GM23338 (cell line): ENCODE results near the gene SEMA6B. TPM values are rescaled to one million over a fixed set of nuclear protein-coding genes. Genes with fewer than 3 reads are reported as not detected.

Experiments used
- ATAC-seq: fragments of 200-7000 bp; cut with Tn5 transposase; 3 replicates; pipeline ENCODE4 v1.9.1; 2020
- DNase-seq: peaks from one replicate; pipeline ENCODE4 v3.0.0-alpha.2; 2015; ENCODE audit warnings: low spot score
- H2AFZ ChIP-seq: fragments of 200-600 bp; sonication (generic); 2 replicates; pipeline ENCODE4 v1.8.0; 2016; ENCODE audit warnings: antibody characterized with exemption, mild to moderate bottlenecking, moderate library complexity
- H3F3A ChIP-seq: fragments of 200-600 bp; sonication (generic); replicated peaks from 2 replicates; pipeline ENCODE4 v1.8.0; 2017; ENCODE audit warnings: antibody characterized with exemption, mixed run types, low read depth
- H3K27ac ChIP-seq: fragments of 200-600 bp; sonication (generic); 2 replicates; pipeline ENCODE4 v1.6.1; 2016; ENCODE audit warnings: low read depth
- H3K27me3 ChIP-seq: fragments of 200-600 bp; sonication (generic); 2 replicates; pipeline ENCODE4 v1.8.0; 2016; ENCODE audit warnings: mild to moderate bottlenecking, mixed run types, moderate library complexity; ENCODE audit not compliant: insufficient read depth
- H3K36me3 ChIP-seq: fragments of 200-600 bp; sonication (generic); 2 replicates; pipeline ENCODE4 v1.8.0; 2016; ENCODE audit warnings: mild to moderate bottlenecking; ENCODE audit not compliant: insufficient read depth
- H3K4me1 ChIP-seq: fragments of 200-600 bp; sonication (generic); 2 replicates; pipeline ENCODE4 v1.8.0; 2016; ENCODE audit warnings: mild to moderate bottlenecking, moderate library complexity; ENCODE audit not compliant: insufficient read depth
- H3K4me2 ChIP-seq: fragments of 200-600 bp; sonication (generic); 2 replicates; pipeline ENCODE4 v1.7.1; 2017; ENCODE audit warnings: mixed run types
- H3K4me3 ChIP-seq: fragments of 200-600 bp; sonication (generic); 2 replicates; pipeline ENCODE4 v1.6.1; 2016; ENCODE audit warnings: mixed run types
- H3K79me2 ChIP-seq: fragments of 200-600 bp; sonication (generic); replicated peaks from 2 replicates; pipeline ENCODE4 v1.8.0; 2017; ENCODE audit warnings: mild to moderate bottlenecking; ENCODE audit not compliant: insufficient read depth
- H3K9me2 ChIP-seq: fragments of 200-600 bp; sonication (generic); 2 replicates; pipeline ENCODE4 v1.8.0; 2017; ENCODE audit not compliant: insufficient read depth
- H4K20me1 ChIP-seq: fragments of 200-600 bp; sonication (generic); replicated peaks from 2 replicates; pipeline ENCODE4 v1.8.0; 2017; ENCODE audit warnings: mild to moderate bottlenecking; ENCODE audit not compliant: insufficient read depth
- H3K27ac Mint-ChIP-seq: 2 replicates; pipeline ENCODE4 v1.8.0; 2020; ENCODE audit warnings: inconsistent platforms, mild to moderate bottlenecking, moderate library complexity, mixed read lengths
- H3K27me3 Mint-ChIP-seq: 3 replicates; pipeline ENCODE4 v1.8.0; 2022; ENCODE audit warnings: low read depth, mild to moderate bottlenecking, moderate library complexity, mixed read lengths, inconsistent platforms; ENCODE audit not compliant: insufficient read depth, poor library complexity
- H3K36me3 Mint-ChIP-seq: 3 replicates; pipeline ENCODE4 v1.8.0; 2021; ENCODE audit warnings: low read depth, mild to moderate bottlenecking, inconsistent platforms, moderate library complexity, mixed read lengths
- H3K4me1 Mint-ChIP-seq: 3 replicates; pipeline ENCODE4 v1.8.0; 2020; ENCODE audit warnings: mild to moderate bottlenecking, inconsistent platforms, mixed read lengths
- H3K4me3 Mint-ChIP-seq: 3 replicates; pipeline ENCODE4 v1.8.0; 2021; ENCODE audit warnings: moderate library complexity, mild to moderate bottlenecking, inconsistent platforms, mixed read lengths
- H3K9me3 Mint-ChIP-seq: 3 replicates; pipeline ENCODE4 v1.8.0; 2020; ENCODE audit warnings: moderate library complexity, mild to moderate bottlenecking, inconsistent platforms, mixed read lengths
- CTCF ChIP-seq, 2 experiments: fragments of 200-600 bp in 1 of 2; sonication (generic) in 1 of 2; conservative IDR thresholded peaks; 2 replicates each; pipeline versions ENCODE4 v1.5.1 to v1.6.1; 2016 to 2017; ENCODE audit warnings: antibody characterized with exemption in 2 of 2, low read depth in 2 of 2, mild to moderate bottlenecking in 2 of 2, moderate library complexity in 1 of 2
- ETS1 ChIP-seq: IDR thresholded peaks from 2 replicates; pipeline ENCODE4 v1.6.1; 2016; ENCODE audit warnings: antibody characterized with exemption
- EZH2 ChIP-seq: fragments of 200-600 bp; sonication (generic); IDR thresholded peaks from one replicate; pipeline ENCODE4 v1.8.0; 2017; ENCODE audit warnings: antibody characterized with exemption, mild to moderate bottlenecking, low read depth; ENCODE audit not compliant: unreplicated experiment
- EZH2phosphoT487 ChIP-seq: fragments of 200-600 bp; sonication (generic); IDR thresholded peaks from one replicate; pipeline ENCODE4 v1.8.1; 2018; ENCODE audit warnings: antibody characterized with exemption; ENCODE audit not compliant: unreplicated experiment
- JUNB ChIP-seq: IDR thresholded peaks from one replicate; pipeline ENCODE4 v1.6.1; 2016; ENCODE audit warnings: antibody characterized with exemption; ENCODE audit not compliant: unreplicated experiment
- NANOG ChIP-seq: IDR thresholded peaks from 2 replicates; pipeline ENCODE4 v1.6.1; 2016; ENCODE audit warnings: antibody characterized with exemption, borderline replicate concordance
- STAT1 ChIP-seq: IDR thresholded peaks from one replicate; pipeline ENCODE4 v1.6.1; 2016; ENCODE audit warnings: antibody characterized with exemption; ENCODE audit not compliant: unreplicated experiment
- ZNF114 ChIP-seq: fragments of 250-450 bp; sonication (Bioruptor Pico); IDR thresholded peaks from 2 replicates; pipeline ENCODE4 v1.5.0; 2020; ENCODE audit warnings: mild to moderate bottlenecking, moderate library complexity
- ZNF331 ChIP-seq: fragments of 250-450 bp; sonication (Bioruptor Pico); IDR thresholded peaks from 2 replicates; pipeline ENCODE4 v1.5.0; 2020; ENCODE audit warnings: low read depth, mild to moderate bottlenecking, moderate library complexity
- ZNF462 ChIP-seq: fragments of 250-450 bp; sonication (Bioruptor Pico); IDR thresholded peaks from 2 replicates; pipeline ENCODE4 v1.5.0; 2020; ENCODE audit warnings: mild to moderate bottlenecking, moderate library complexity
- polyA plus RNA-seq: library from polyadenylated mRNA; unstranded; fragments of >200 nt; fragmentation: Nextera tagmentation; extraction: Ambion mirVana; gene quantifications from 2 replicates; pipeline ENCODE4 v1.2.1, GENCODE V29; 2016
- total RNA-seq: library from RNA; depleted of rRNA; stranded (reverse); fragments of >200 nt; shearing (Covaris generic); gene quantifications from 2 replicates; pipeline ENCODE4 v1.2.3, GENCODE V29; 2014

SEMA6B gene
- total and polyA plus RNA-seq, 2 experiments from 2014 or later: 5.3 to 42.7 TPM

GRCh38 chr19:4506449-4507149 is 52.9 kb downstream of the SEMA6B start:
- H2AFZ ChIP-seq: no peak overlapping the region

GRCh38 chr19:4505570-4506448 is 53.7 kb downstream of the SEMA6B start:
- no peak overlapping the region; the same call in 2 of the 3 replicates for H3K4me3 Mint-ChIP-seq
- TF ChIP-seq EZH2: no peak
- TF ChIP-seq EZH2phosphoT487: no peak
- TF ChIP-seq CTCF (conservative IDR thresholded peaks at IDR 0.05; ENCODE audit: low read depth in 2 of 2): no peak
- no peak for TF ChIP-seq ZNF114 (CRISPR knock-in tag)
- no peak for TF ChIP-seq NANOG
- TF ChIP-seq STAT1: no peak
- no peak for TF ChIP-seq JUNB
- no peak for TF ChIP-seq ETS1
- TF ChIP-seq ZNF462: no peak

More at GRCh38 chr19:4506449-4507149, 52.9 kb downstream of the SEMA6B start:
- Histone ChIP-seq H3K27me3 (peaks cover 18% of the 10 kb centered on the region; the same call in 1 of the 2 replicates), H3K4me2 (no peak overlapping the region), H3K36me3 (no peaks in the 10 kb centered on the region), H3F3A (no peaks in the 10 kb centered on the region), H3K4me3 (no peak overlapping the region), H4K20me1 (no peaks in the 10 kb centered on the region; the same call in none of the 2 replicates), H3K27ac (no peak overlapping the region), H3K79me2 (no peaks in the 10 kb centered on the region), H3K9me2 (no peaks in the 10 kb centered on the region), H3K4me1 (no peaks in the 10 kb centered on the region)
- Mint-ChIP-seq H3K4me1 (no peaks in the 10 kb centered on the region), H3K27me3 (peaks cover 22% of the 10 kb centered on the region), H3K9me3 (no peaks in the 10 kb centered on the region; the same call in 2 of the 3 replicates), H3K36me3 (peaks cover 9% of the 10 kb centered on the region), H3K4me3 (no peak overlapping the region; the same call in 2 of the 3 replicates), H3K27ac (no peak overlapping the region)
- TF ChIP-seq NANOG (no peak), ZNF114 (CRISPR knock-in tag) (no peak), ZNF331 (CRISPR knock-in tag) (no peak)
- no peak for DNase-seq
- no peak for ATAC-seq

More at GRCh38 chr19:4505570-4506448, 53.7 kb downstream of the SEMA6B start:
- H3K9me3 Mint-ChIP-seq: no peaks in the 10 kb centered on the region; the same call in 2 of the 3 replicates
- no peaks in the 10 kb centered on the region for H3K4me1 Mint-ChIP-seq
- no peaks in the 10 kb centered on the region; the same call in none of the 2 replicates for H4K20me1 ChIP-seq
- H3K27me3 Mint-ChIP-seq: peaks cover 19% of the 10 kb centered on the region
- no peaks in the 10 kb centered on the region for H3F3A ChIP-seq
- H3K36me3 Mint-ChIP-seq: peaks cover 9% of the 10 kb centered on the region
- H2AFZ ChIP-seq: no peak overlapping the region
- H3K36me3 ChIP-seq: 0 out of 2 replicates have a peak, but pooled peaks cover under 1% of the 10 kb centered on the region
- H3K27ac ChIP-seq: no peak overlapping the region
- H3K9me2 ChIP-seq: no peaks in the 10 kb centered on the region
- ATAC-seq: no peak
- no peak overlapping the region for H3K4me3 ChIP-seq
- H3K27ac Mint-ChIP-seq: no peak overlapping the region
- no peaks in the 10 kb centered on the region for H3K79me2 ChIP-seq
- DNase-seq: no peak
- no peak overlapping the region for H3K4me2 ChIP-seq
- peaks cover 12% of the 10 kb centered on the region; the same call in 1 of the 2 replicates for H3K27me3 ChIP-seq
- no peaks in the 10 kb centered on the region for H3K4me1 ChIP-seq
